Trophoblast cell (in vitro differentiated cells and primary cell): Measurements from ENCODE around the gene ERI3.

ENCODE experiments used
- DNase-seq, 2 donors: peaks; one replicate each; pipeline ENCODE4 v3.0.0-alpha.2; 2016
- H2AFZ ChIP-seq: 2 replicates; pipeline ENCODE4 v1.6.1; 2013; ENCODE audit warnings: low read length, moderate library complexity, mild to moderate bottlenecking; ENCODE audit not compliant: insufficient read depth, poor library complexity
- H2AK5ac ChIP-seq: 2 replicates; pipeline ENCODE4 v1.6.1; 2013; ENCODE audit warnings: mild to moderate bottlenecking, low read length
- H2BK120ac ChIP-seq: 2 replicates; pipeline ENCODE4 v1.6.1; 2013; ENCODE audit warnings: low read length, mild to moderate bottlenecking, moderate library complexity; ENCODE audit not compliant: insufficient read depth, poor library complexity
- H2BK12ac ChIP-seq: 2 replicates; pipeline ENCODE4 v1.6.1; 2013; ENCODE audit warnings: mild to moderate bottlenecking, low read length, moderate library complexity
- H2BK5ac ChIP-seq: 2 replicates; pipeline ENCODE4 v1.6.1; 2013; ENCODE audit warnings: low read length, low read depth, moderate library complexity, mild to moderate bottlenecking; ENCODE audit not compliant: poor library complexity
- H3K14ac ChIP-seq: 2 replicates; pipeline ENCODE4 v1.6.1; 2013; ENCODE audit warnings: mild to moderate bottlenecking, low read length
- H3K18ac ChIP-seq: 2 replicates; pipeline ENCODE4 v1.6.1; 2013; ENCODE audit warnings: mild to moderate bottlenecking, low read length
- H3K23ac ChIP-seq: 2 replicates; pipeline ENCODE4 v1.6.1; 2013; ENCODE audit warnings: low read length
- H3K27ac ChIP-seq: 2 replicates; pipeline ENCODE4 v1.5.1; 2013; ENCODE audit warnings: low read depth, mild to moderate bottlenecking, inconsistent platforms, low read length, moderate library complexity
- H3K27me3 ChIP-seq: 2 replicates; pipeline ENCODE4 v1.6.1; 2013; ENCODE audit warnings: inconsistent platforms, mild to moderate bottlenecking, low read length, moderate library complexity; ENCODE audit not compliant: insufficient read depth
- H3K36me3 ChIP-seq, 2 experiments: 1 replicate in 1 of 2; 2 replicates in 1 of 2; pipeline ENCODE4 v1.6.1; 2013; ENCODE audit warnings: low read length in 2 of 2, mild to moderate bottlenecking in 2 of 2, moderate library complexity in 1 of 2; ENCODE audit not compliant: insufficient read depth in 2 of 2, control insufficient read depth in 1 of 2
- H3K4ac ChIP-seq: 2 replicates; pipeline ENCODE4 v1.6.1; 2013; ENCODE audit warnings: low read depth, mild to moderate bottlenecking, low read length, moderate library complexity
- H3K4me1 ChIP-seq, 2 experiments: 1 replicate in 1 of 2; 2 replicates in 1 of 2; pipeline ENCODE4 v1.6.1; 2013; ENCODE audit warnings: low read length in 2 of 2, mild to moderate bottlenecking in 2 of 2, moderate library complexity in 1 of 2; ENCODE audit not compliant: insufficient read depth in 2 of 2, control insufficient read depth in 1 of 2
- H3K4me2 ChIP-seq: 2 replicates; pipeline ENCODE4 v1.6.1; 2013; ENCODE audit warnings: inconsistent platforms, mild to moderate bottlenecking, low read length, moderate library complexity
- H3K4me3 ChIP-seq: 2 replicates; pipeline ENCODE4 v1.5.1; 2013; ENCODE audit warnings: mild to moderate bottlenecking, low read depth, low read length, inconsistent platforms
- H3K79me1 ChIP-seq: one replicate; pipeline ENCODE4 v1.6.1; 2013; ENCODE audit warnings: low read length
- H3K79me2 ChIP-seq: 2 replicates; pipeline ENCODE4 v1.6.1; 2013; ENCODE audit warnings: low read length, mild to moderate bottlenecking; ENCODE audit not compliant: control insufficient read depth, insufficient read depth, poor library complexity
- H3K9ac ChIP-seq: 2 replicates; pipeline ENCODE4 v1.6.1; 2013; ENCODE audit warnings: mild to moderate bottlenecking, low read length
- H3K9me3 ChIP-seq: 2 replicates; pipeline ENCODE4 v1.6.1; 2013; ENCODE audit warnings: low read depth, mild to moderate bottlenecking, control low read depth, inconsistent platforms, low read length; ENCODE audit not compliant: insufficient read depth
- H4K12ac ChIP-seq: 2 replicates; pipeline ENCODE4 v1.6.1; 2013; ENCODE audit warnings: low read depth, mild to moderate bottlenecking, low read length, moderate library complexity
- H4K8ac ChIP-seq: 2 replicates; pipeline ENCODE4 v1.6.1; 2013; ENCODE audit warnings: low read depth, mild to moderate bottlenecking, low read length, moderate library complexity
- H4K91ac ChIP-seq: one replicate; pipeline ENCODE4 v1.6.1; 2013; ENCODE audit warnings: low read depth, mild to moderate bottlenecking, low read length, moderate library complexity
- WGBS: extraction: QIAGEN DNeasy Blood & Tissue Kit; methylation state at CpG from one replicate; pipeline ENCODE4 v1.1.7; 2013; ENCODE audit warnings: missing lambda C conversion rate; ENCODE audit not compliant: insufficient read length, insufficient coverage; ENCODE audit errors: extremely low coverage; 5-methylcytosine and 5-hydroxymethylcytosine counted together

Gene ERI3

GRCh38 chr1:44262816-44263567, 92.1 kb downstream of the ERI3 start:
- Histone ChIP-seq H3K27me3 (no peaks in the 10 kb centered on the region), H3K14ac (no peak overlapping the region), H3K79me1 (no peaks in the 10 kb centered on the region), H2AFZ (no peak overlapping the region), H4K12ac (no peak overlapping the region), H4K91ac (no peak overlapping the region), H3K4me1 (peaks cover 3 to 4% of the 10 kb centered on the region in 2 experiments), H3K23ac (no peak overlapping the region), H3K79me2 (no peaks in the 10 kb centered on the region), H3K9me3 (peaks cover 2% of the 10 kb centered on the region), H2BK5ac (no peak overlapping the region), H3K9ac (no peak overlapping the region), H3K4me2 (no peak overlapping the region), H2BK12ac (no peak overlapping the region), H2AK5ac (no peak overlapping the region), H3K4ac (no peak overlapping the region), H3K27ac (no peak overlapping the region), H4K8ac (no peak overlapping the region), H2BK120ac (no peak overlapping the region), H3K36me3 (peaks cover 0 to 2% of the 10 kb centered on the region in 2 experiments), H3K4me3 (no peak overlapping the region), H3K18ac (no peak overlapping the region)
- no peak for DNase-seq
- no CpG with 5 or more reads among the region's 4 CpGs for WGBS

GRCh38 chr1:44262414-44262813, 92.6 kb downstream of the ERI3 start:
- Histone ChIP-seq H3K4ac (no peak overlapping the region), H2AK5ac (no peak overlapping the region), H3K18ac (no peak overlapping the region), H3K4me3 (no peak overlapping the region), H3K9ac (no peak overlapping the region), H3K23ac (no peak overlapping the region), H3K14ac (no peak overlapping the region), H3K27ac (no peak overlapping the region), H3K36me3 (peaks cover 0 to 2% of the 10 kb centered on the region in 2 experiments), H3K79me1 (no peaks in the 10 kb centered on the region), H2BK5ac (no peak overlapping the region), H3K4me1 (peaks cover 3 to 4% of the 10 kb centered on the region in 2 experiments), H3K79me2 (no peaks in the 10 kb centered on the region), H4K91ac (no peak overlapping the region), H2BK12ac (no peak overlapping the region), H3K27me3 (no peaks in the 10 kb centered on the region), H3K4me2 (no peak overlapping the region), H2BK120ac (no peak overlapping the region), H2AFZ (no peak overlapping the region), H3K9me3 (peaks cover 2% of the 10 kb centered on the region), H4K12ac (no peak overlapping the region), H4K8ac (no peak overlapping the region)
- DNase-seq, result no peak
- WGBS, result no CpG with 5 or more reads among the region's 6 CpGs

GRCh38 chr1:44261962-44262361, 93.1 kb downstream of the ERI3 start:
- H4K12ac ChIP-seq, result no peak overlapping the region
- no peaks in the 10 kb centered on the region for H3K79me1 ChIP-seq
- peaks cover 3 to 4% of the 10 kb centered on the region in 2 experiments for H3K4me1 ChIP-seq
- no peak overlapping the region for H3K4me2 ChIP-seq
- H2AK5ac ChIP-seq, result no peak overlapping the region
- H3K36me3 ChIP-seq, result peaks cover 0 to 2% of the 10 kb centered on the region in 2 experiments
- no peak overlapping the region for H3K23ac ChIP-seq
- no peak overlapping the region for H3K4me3 ChIP-seq
- H2BK5ac ChIP-seq, result no peak overlapping the region
- H3K9ac ChIP-seq, result no peak overlapping the region
- H2BK12ac ChIP-seq, result no peak overlapping the region
- no peaks in the 10 kb centered on the region for H3K79me2 ChIP-seq
- no peak overlapping the region for H4K8ac ChIP-seq
- no peak overlapping the region for H4K91ac ChIP-seq
- no peak overlapping the region for H2AFZ ChIP-seq
- H3K18ac ChIP-seq, result no peak overlapping the region
- H3K27me3 ChIP-seq, result no peaks in the 10 kb centered on the region
- no peak overlapping the region for H3K4ac ChIP-seq
- H3K14ac ChIP-seq, result no peak overlapping the region
- DNase-seq, result no peak
- H3K27ac ChIP-seq, result no peak overlapping the region
- H2BK120ac ChIP-seq, result no peak overlapping the region
- no CpG with 5 or more reads among the region's 5 CpGs for WGBS
- peaks cover 2% of the 10 kb centered on the region for H3K9me3 ChIP-seq

- peaks cover 3 to 4% of the 10 kb centered on the region in 2 experiments for H3K4me1 ChIP-seq
- H3K4me3 ChIP-seq, result no peak overlapping the region
- H3K27ac ChIP-seq, result no peak overlapping the region
- H2AK5ac ChIP-seq, result no peak overlapping the region
- no peak overlapping the region for H3K18ac ChIP-seq
- H2BK5ac ChIP-seq, result no peak overlapping the region
- H4K12ac ChIP-seq, result no peak overlapping the region
- no peaks in the 10 kb centered on the region for H3K27me3 ChIP-seq
- H3K4me2 ChIP-seq, result no peak overlapping the region
- H4K8ac ChIP-seq, result no peak overlapping the region
- H3K23ac ChIP-seq, result no peak overlapping the region
- H2AFZ ChIP-seq, result no peak overlapping the region
- H3K36me3 ChIP-seq, result peaks cover 0 to 3% of the 10 kb centered on the region in 2 experiments
- H2BK12ac ChIP-seq, result no peak overlapping the region
- no peak for DNase-seq
- no peak overlapping the region for H3K9ac ChIP-seq
- WGBS, result 100% methylated on average over 1 of the region's 27 CpGs
- no peak overlapping the region for H2BK120ac ChIP-seq
- H3K14ac ChIP-seq, result no peak overlapping the region
- H3K79me2 ChIP-seq, result no peaks in the 10 kb centered on the region
- H3K9me3 ChIP-seq, result peaks cover 2% of the 10 kb centered on the region
- H3K4ac ChIP-seq, result no peak overlapping the region
- H4K91ac ChIP-seq, result no peak overlapping the region
- no peaks in the 10 kb centered on the region for H3K79me1 ChIP-seq
Measured at GRCh38 chr1:44261171-44261817, 93.8 kb downstream of the ERI3 start.
